GM12801 (cell line): ENCODE measurements around the gene MFSD6L.

Experiments used
- CTCF ChIP-seq: IDR thresholded peaks from one replicate; pipeline ENCODE4 v1.5.1; 2011; ENCODE audit warnings: control low read depth; ENCODE audit not compliant: insufficient read length; ENCODE audit errors: extremely low read depth

The MFSD6L gene

GRCh38 chr17:8794636-8795035 lies 4.5 kb downstream of the MFSD6L start:
- TF ChIP-seq CTCF, result no peak

- no peak for TF ChIP-seq CTCF
These were observed 5.5 kb downstream of the MFSD6L start for GRCh38 chr17:8793649-8794048.

GRCh38 chr17:8792646-8793045 lies 6.5 kb downstream of the MFSD6L start:
- no peak for TF ChIP-seq CTCF

GRCh38 chr17:8791910-8792270 lies 7.3 kb downstream of the MFSD6L start:
- TF ChIP-seq CTCF, result no peak

GRCh38 chr17:8791248-8791909 lies 7.8 kb downstream of the MFSD6L start:
- no peak for TF ChIP-seq CTCF

- TF ChIP-seq CTCF, result no peak
These were observed 9.4 kb downstream of the MFSD6L start for GRCh38 chr17:8789743-8790142.

- no peak for TF ChIP-seq CTCF
These were observed 10.2 kb downstream of the MFSD6L start for GRCh38 chr17:8788998-8789397.
